ENCODE results near the gene SLC4A5.

The SLC4A5 gene

DNA sequence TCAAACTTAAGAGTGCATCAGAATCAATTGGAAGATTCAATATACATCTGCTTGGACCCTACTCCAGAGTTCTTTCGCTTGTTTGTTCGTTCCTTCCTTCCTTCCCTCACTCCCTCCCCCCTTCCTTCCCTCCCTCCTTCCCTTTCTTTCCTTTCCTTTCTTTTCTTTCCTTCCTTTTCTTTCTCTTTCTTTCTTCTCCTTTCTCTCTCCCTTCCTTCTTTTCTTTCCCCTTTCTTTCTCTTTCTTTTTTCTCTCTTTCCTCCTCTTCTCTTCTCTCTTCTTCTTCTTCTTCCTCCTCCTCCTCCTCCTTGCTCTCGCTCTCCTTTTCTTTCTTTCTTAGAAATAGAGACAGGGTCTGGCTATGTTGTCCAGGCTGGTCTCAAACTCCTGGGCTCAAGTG is 98.9 kb downstream of the SLC4A5 start:
- H3K14ac ChIP-seq (ENCODE audit: low read length): no peak overlapping the region
- no peak overlapping the region for H3K18ac ChIP-seq (ENCODE audit: low read length)
- no peaks in the 10 kb centered on the region for H3K79me1 ChIP-seq (ENCODE audit: low read depth, low read length)
- H2BK15ac ChIP-seq (ENCODE audit: low read length): no peak overlapping the region
- WGBS, 2 donors (ENCODE audit: extremely low coverage in 2 of 2, insufficient read length in 2 of 2, insufficient replicate concordance in 1 of 2): no CpG with 5 or more reads among the region's 3 CpGs
- no peak overlapping the region for H3K4ac ChIP-seq (ENCODE audit: low read length)
- H3K9ac ChIP-seq (ENCODE audit: low read depth, low read length, poor library complexity): no peak overlapping the region
- DNase-seq (ENCODE audit: low spot score): no peak
- no peak overlapping the region for H3K23ac ChIP-seq (ENCODE audit: low read depth, low read length, poor library complexity)
- peaks cover 0 to 1% of the 10 kb centered on the region in 2 donors for H3K4me1 ChIP-seq (ENCODE audit: control insufficient read depth in 2 of 2, insufficient read depth in 1 of 2, low read depth in 1 of 2, low read length in 2 of 2)
- H3K4me2 ChIP-seq (ENCODE audit: insufficient read depth, low read length, poor library complexity, severe bottlenecking): no peak overlapping the region
- no peak overlapping the region for H2AFZ ChIP-seq (ENCODE audit: low read length)
- H3K27ac ChIP-seq (replicated peaks; ENCODE audit: low read length): no peak overlapping the region
- no peaks in the 10 kb centered on the region for H3K36me3 ChIP-seq (replicated peaks in 1 of 2; ENCODE audit: control insufficient read depth in 2 of 2, insufficient read depth in 2 of 2, low read length in 2 of 2)
- peaks cover 0 to 5% (median 2%) of the 10 kb centered on the region in 3 experiments for H3K27me3 ChIP-seq (ENCODE audit: control insufficient read depth in 3 of 3, insufficient read depth in 3 of 3, low read depth in 1 of 3, low read length in 3 of 3)
- H2BK5ac ChIP-seq (ENCODE audit: low read length): no peak overlapping the region
- H3K9me3 ChIP-seq (replicated peaks in 1 of 2; ENCODE audit: control insufficient read depth in 2 of 2, insufficient read depth in 1 of 2, low read depth in 1 of 2, low read length in 2 of 2): peaks cover 0 to 1% of the 10 kb centered on the region in 2 donors
- H4K91ac ChIP-seq (ENCODE audit: low read depth, low read length, poor library complexity): no peak overlapping the region
- H3K4me3 ChIP-seq (ENCODE audit: low read length in 2 of 2): no peak overlapping the region
- no peak overlapping the region for H2BK120ac ChIP-seq (ENCODE audit: low read depth, low read length)
- no peak overlapping the region for H2BK12ac ChIP-seq (ENCODE audit: low read length)
- no peak overlapping the region for H2AK5ac ChIP-seq (ENCODE audit: low read depth, low read length)
- H4K8ac ChIP-seq (ENCODE audit: low read depth, low read length): no peak overlapping the region

DNA sequence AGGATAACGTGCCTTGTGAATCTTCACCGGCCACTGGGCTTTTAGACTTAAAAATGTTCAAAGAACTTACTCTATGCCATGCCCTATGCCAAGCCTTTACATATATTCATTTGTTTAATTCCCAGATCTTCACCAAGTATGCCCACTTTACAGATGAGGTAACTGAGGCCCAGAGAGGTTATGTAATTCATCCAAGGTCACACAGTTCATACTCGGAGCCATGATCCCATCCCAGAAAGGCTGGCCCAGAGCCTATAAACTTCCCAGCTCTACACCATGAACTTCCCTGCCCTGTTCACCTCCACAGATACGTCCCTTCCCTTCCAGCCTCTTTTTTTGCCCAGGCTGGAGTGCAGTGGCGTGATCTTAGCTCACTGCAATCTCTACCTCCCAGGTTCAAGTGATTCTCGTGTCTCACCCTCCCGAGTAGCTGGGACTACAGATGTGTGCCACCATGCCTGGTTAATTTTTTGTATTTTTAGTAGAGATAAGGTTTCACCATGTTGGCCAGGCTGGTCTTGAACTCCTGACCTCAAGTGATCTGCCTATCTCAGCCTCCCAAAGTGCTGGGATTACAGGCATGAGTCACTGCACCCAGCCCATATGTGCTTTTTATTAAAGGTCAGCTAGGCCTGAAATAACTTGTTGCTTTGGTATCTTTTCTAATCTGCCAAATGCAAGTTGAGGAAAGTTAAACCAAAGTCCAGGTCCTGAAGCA is 100.7 kb downstream of the SLC4A5 start:
- Histone ChIP-seq H3K4me1 (ENCODE audit: control insufficient read depth in 2 of 2, insufficient read depth in 1 of 2, low read depth in 1 of 2, low read length in 2 of 2) (peaks cover 0 to 1% of the 10 kb centered on the region in 2 donors), H2AK5ac (ENCODE audit: low read depth, low read length) (no peak overlapping the region), H3K18ac (ENCODE audit: low read length) (no peak overlapping the region), H3K4me3 (ENCODE audit: low read length in 2 of 2) (no peak overlapping the region), H3K23ac (ENCODE audit: low read depth, low read length, poor library complexity) (no peak overlapping the region), H3K9ac (ENCODE audit: low read depth, low read length, poor library complexity) (no peak overlapping the region), H2AFZ (ENCODE audit: low read length) (no peak overlapping the region), H3K27me3 (ENCODE audit: control insufficient read depth in 3 of 3, insufficient read depth in 3 of 3, low read depth in 1 of 3, low read length in 3 of 3) (peaks cover 0 to 5% (median 0%) of the 10 kb centered on the region in 3 experiments), H3K9me3 (replicated peaks in 1 of 2; ENCODE audit: control insufficient read depth in 2 of 2, insufficient read depth in 1 of 2, low read depth in 1 of 2, low read length in 2 of 2) (peaks cover 0 to 1% of the 10 kb centered on the region in 2 donors), H3K36me3 (replicated peaks in 1 of 2; ENCODE audit: control insufficient read depth in 2 of 2, insufficient read depth in 2 of 2, low read length in 2 of 2) (no peaks in the 10 kb centered on the region), H3K4me2 (ENCODE audit: insufficient read depth, low read length, poor library complexity, severe bottlenecking) (no peak overlapping the region), H2BK120ac (ENCODE audit: low read depth, low read length) (no peak overlapping the region), H2BK5ac (ENCODE audit: low read length) (no peak overlapping the region), H3K14ac (ENCODE audit: low read length) (no peak overlapping the region), H4K8ac (ENCODE audit: low read depth, low read length) (no peak overlapping the region), H3K79me1 (ENCODE audit: low read depth, low read length) (no peaks in the 10 kb centered on the region), H3K4ac (ENCODE audit: low read length) (no peak overlapping the region), H3K27ac (replicated peaks; ENCODE audit: low read length) (no peak overlapping the region), H2BK12ac (ENCODE audit: low read length) (no peak overlapping the region), H4K91ac (ENCODE audit: low read depth, low read length, poor library complexity) (no peak overlapping the region), H2BK15ac (ENCODE audit: low read length) (no peak overlapping the region)
- WGBS, 2 donors (ENCODE audit: extremely low coverage in 2 of 2, insufficient read length in 2 of 2, insufficient replicate concordance in 1 of 2): no CpG with 5 or more reads among the region's 7 CpGs
- no peak for DNase-seq (ENCODE audit: low spot score)

DNA sequence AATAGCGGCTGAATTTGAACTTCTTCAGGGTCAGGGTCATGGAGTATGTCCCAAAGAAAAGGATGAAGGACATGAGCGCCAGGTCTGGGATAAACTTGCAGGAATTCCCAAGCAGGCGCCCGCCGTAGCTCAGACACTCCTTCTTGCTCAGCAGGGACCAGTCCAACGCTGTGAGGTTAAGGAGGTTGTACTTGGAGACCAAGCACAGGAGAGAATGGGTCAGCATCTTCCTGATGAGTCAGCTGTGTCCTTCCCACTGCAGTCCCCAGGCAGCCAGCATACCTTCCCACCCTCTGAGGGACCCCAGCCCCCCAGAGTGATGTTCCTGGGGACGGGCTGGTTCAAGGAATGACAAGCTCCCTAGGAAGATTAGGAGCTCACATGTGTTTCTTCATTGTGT is 103.9 kb downstream of the SLC4A5 start:
- peaks cover 0 to 1% of the 10 kb centered on the region in 2 donors for H3K9me3 ChIP-seq (replicated peaks in 1 of 2; ENCODE audit: control insufficient read depth in 2 of 2, insufficient read depth in 1 of 2, low read depth in 1 of 2, low read length in 2 of 2)
- DNase-seq (ENCODE audit: low spot score): no peak
- no peak overlapping the region for H3K4me2 ChIP-seq (ENCODE audit: insufficient read depth, low read length, poor library complexity, severe bottlenecking)
- H2BK120ac ChIP-seq (ENCODE audit: low read depth, low read length): no peak overlapping the region
- H4K91ac ChIP-seq (ENCODE audit: low read depth, low read length, poor library complexity): no peak overlapping the region
- H2AK5ac ChIP-seq (ENCODE audit: low read depth, low read length): no peak overlapping the region
- no peak overlapping the region for H2BK5ac ChIP-seq (ENCODE audit: low read length)
- H2AFZ ChIP-seq (ENCODE audit: low read length): no peak overlapping the region
- H3K27ac ChIP-seq (replicated peaks; ENCODE audit: low read length): no peak overlapping the region
- H3K4ac ChIP-seq (ENCODE audit: low read length): no peak overlapping the region
- H3K18ac ChIP-seq (ENCODE audit: low read length): no peak overlapping the region
- no peak overlapping the region for H2BK12ac ChIP-seq (ENCODE audit: low read length)
- no peaks in the 10 kb centered on the region for H3K79me1 ChIP-seq (ENCODE audit: low read depth, low read length)
- no peak overlapping the region for H3K23ac ChIP-seq (ENCODE audit: low read depth, low read length, poor library complexity)
- H3K4me1 ChIP-seq (ENCODE audit: control insufficient read depth in 2 of 2, insufficient read depth in 1 of 2, low read depth in 1 of 2, low read length in 2 of 2): peaks cover 0 to 1% of the 10 kb centered on the region in 2 donors
- H3K4me3 ChIP-seq (ENCODE audit: low read length in 2 of 2): no peak overlapping the region
- no peak overlapping the region for H3K9ac ChIP-seq (ENCODE audit: low read depth, low read length, poor library complexity)
- no peaks in the 10 kb centered on the region for H3K36me3 ChIP-seq (replicated peaks in 1 of 2; ENCODE audit: control insufficient read depth in 2 of 2, insufficient read depth in 2 of 2, low read length in 2 of 2)
- H4K8ac ChIP-seq (ENCODE audit: low read depth, low read length): no peak overlapping the region
- no peak overlapping the region for H3K14ac ChIP-seq (ENCODE audit: low read length)
- no CpG with 5 or more reads among the region's 7 CpGs for WGBS, 2 donors (ENCODE audit: extremely low coverage in 2 of 2, insufficient read length in 2 of 2, insufficient replicate concordance in 1 of 2)
- H3K27me3 ChIP-seq (ENCODE audit: control insufficient read depth in 3 of 3, insufficient read depth in 3 of 3, low read depth in 1 of 3, low read length in 3 of 3): peaks cover 0 to 23% (median 0%) of the 10 kb centered on the region in 3 experiments
- H2BK15ac ChIP-seq (ENCODE audit: low read length): no peak overlapping the region

DNA sequence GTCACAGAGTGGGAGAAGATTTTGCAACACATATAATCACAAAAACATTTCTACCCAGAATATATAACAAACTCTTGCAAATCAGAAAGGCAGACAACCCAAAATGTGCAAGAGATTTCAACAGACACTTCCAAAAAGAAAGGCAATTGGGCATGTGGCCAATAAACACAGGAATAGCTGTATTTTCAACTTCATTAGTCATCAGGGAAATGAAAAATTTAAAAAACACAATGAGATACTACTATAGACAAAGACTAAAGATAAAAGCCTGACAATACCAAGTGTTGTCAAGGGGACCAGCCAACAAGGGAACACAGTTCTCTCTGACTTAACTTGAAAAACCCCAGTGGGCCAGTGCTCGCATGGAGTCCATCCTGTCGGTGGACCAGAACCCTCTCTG is 104.3 kb downstream of the SLC4A5 start:
- no peak for DNase-seq (ENCODE audit: low spot score)
- Histone ChIP-seq H3K79me1 (ENCODE audit: low read depth, low read length) (no peaks in the 10 kb centered on the region), H3K4me3 (ENCODE audit: low read length in 2 of 2) (no peak overlapping the region), H2AFZ (ENCODE audit: low read length) (no peak overlapping the region), H4K8ac (ENCODE audit: low read depth, low read length) (no peak overlapping the region), H3K9ac (ENCODE audit: low read depth, low read length, poor library complexity) (no peak overlapping the region), H2BK15ac (ENCODE audit: low read length) (no peak overlapping the region), H3K27ac (replicated peaks; ENCODE audit: low read length) (no peak overlapping the region), H3K4me1 (ENCODE audit: control insufficient read depth in 2 of 2, insufficient read depth in 1 of 2, low read depth in 1 of 2, low read length in 2 of 2) (peaks cover 0 to 1% of the 10 kb centered on the region in 2 donors), H2BK120ac (ENCODE audit: low read depth, low read length) (no peak overlapping the region), H3K18ac (ENCODE audit: low read length) (no peak overlapping the region), H3K14ac (ENCODE audit: low read length) (no peak overlapping the region), H3K4me2 (ENCODE audit: insufficient read depth, low read length, poor library complexity, severe bottlenecking) (no peak overlapping the region), H3K36me3 (replicated peaks in 1 of 2; ENCODE audit: control insufficient read depth in 2 of 2, insufficient read depth in 2 of 2, low read length in 2 of 2) (no peaks in the 10 kb centered on the region), H3K27me3 (ENCODE audit: control insufficient read depth in 3 of 3, insufficient read depth in 3 of 3, low read depth in 1 of 3, low read length in 3 of 3) (peaks cover 0 to 23% (median 0%) of the 10 kb centered on the region in 3 experiments), H2BK5ac (ENCODE audit: low read length) (no peak overlapping the region), H3K23ac (ENCODE audit: low read depth, low read length, poor library complexity) (no peak overlapping the region), H3K9me3 (replicated peaks in 1 of 2; ENCODE audit: control insufficient read depth in 2 of 2, insufficient read depth in 1 of 2, low read depth in 1 of 2, low read length in 2 of 2) (peaks cover 0 to 1% of the 10 kb centered on the region in 2 donors), H2BK12ac (ENCODE audit: low read length) (no peak overlapping the region), H4K91ac (ENCODE audit: low read depth, low read length, poor library complexity) (no peak overlapping the region), H3K4ac (ENCODE audit: low read length) (no peak overlapping the region), H2AK5ac (ENCODE audit: low read depth, low read length) (no peak overlapping the region)
- no CpG with 5 or more reads among the region's 2 CpGs for WGBS, 2 donors (ENCODE audit: extremely low coverage in 2 of 2, insufficient read length in 2 of 2, insufficient replicate concordance in 1 of 2)
